Measurements from ENCODE around the gene ABI2.

Gene ABI2

DNA sequence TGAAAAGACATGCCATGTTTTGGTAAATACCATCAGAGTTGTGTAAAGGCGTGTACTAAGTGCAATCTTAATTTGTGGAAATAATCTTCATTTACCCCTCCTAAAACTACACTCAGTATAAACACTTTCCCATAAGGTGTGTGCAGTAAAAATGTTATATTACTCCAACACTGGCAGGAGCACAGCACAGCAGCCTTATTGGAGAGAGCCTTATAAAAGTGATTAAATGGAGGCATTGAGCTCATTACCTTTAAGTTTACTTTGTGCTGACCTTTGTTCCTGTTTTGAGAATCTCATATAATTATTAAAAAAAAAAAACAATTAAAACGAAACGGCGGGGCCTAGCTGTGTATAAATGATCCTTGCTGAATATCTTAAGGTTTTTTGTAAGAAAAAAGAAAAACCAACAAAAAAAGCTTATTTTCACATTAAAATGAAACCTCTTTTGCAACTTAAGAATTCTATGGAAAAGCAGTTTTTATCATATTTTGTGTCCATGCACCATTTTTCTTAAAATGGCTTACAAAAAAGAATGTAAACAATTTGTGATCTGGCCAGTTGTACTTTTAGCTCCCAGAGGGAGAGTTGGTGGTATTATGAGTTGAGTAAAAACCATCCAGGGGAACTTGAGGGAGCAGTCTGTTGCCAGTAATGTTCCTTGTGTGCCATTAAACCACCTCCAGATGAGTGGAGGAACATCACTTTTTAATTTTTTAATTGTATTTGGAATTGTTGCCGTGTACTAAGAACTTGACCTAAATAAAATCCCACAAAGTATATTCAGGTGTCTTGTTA is 103.4 kb downstream of the ABI2 start:
- DNase-seq: peak; percentile 27

GRCh38 chr2:203432811-203433210 is 104.6 kb downstream of the ABI2 start:
- DNase-seq: no peak

DNA sequence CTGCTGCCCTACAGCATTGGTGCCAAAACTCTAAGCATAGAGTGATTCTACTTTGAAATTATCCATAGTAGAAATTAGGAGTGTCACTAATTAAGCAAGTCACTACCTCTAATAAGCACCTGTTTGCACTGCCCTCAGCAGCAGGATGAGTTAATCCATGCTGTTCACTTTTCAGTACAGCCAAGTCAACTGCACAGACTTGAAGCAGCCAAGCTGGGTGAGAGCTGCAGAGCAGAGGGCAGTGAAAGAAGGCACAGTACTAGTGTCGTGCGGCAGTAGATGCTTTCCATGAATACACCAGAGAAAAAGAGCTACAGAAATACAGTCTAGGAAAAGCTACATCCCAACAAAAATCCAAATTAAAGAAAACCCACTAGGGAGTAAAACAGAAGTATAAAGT is 108.3 kb downstream of the ABI2 start:
- no peak for DNase-seq

DNA sequence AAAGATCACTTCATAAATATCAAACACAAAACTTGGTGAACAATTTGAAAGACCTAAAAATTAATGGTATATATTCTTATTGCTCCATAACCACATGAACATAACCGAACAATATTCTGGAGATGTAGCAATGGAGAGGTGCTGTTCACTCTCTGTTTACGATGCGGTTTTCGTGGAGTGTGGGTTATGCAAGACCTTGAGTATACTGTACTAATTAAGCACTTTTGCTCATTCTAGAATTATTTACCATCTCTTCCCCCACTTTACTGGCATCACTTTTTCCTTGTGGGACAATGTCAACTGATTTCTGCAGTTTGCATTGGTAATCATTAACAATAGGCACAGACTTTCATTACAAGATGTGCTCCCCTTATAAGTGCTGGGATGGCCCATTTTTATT is 109.3 kb downstream of the ABI2 start:
- no peak for DNase-seq

DNA sequence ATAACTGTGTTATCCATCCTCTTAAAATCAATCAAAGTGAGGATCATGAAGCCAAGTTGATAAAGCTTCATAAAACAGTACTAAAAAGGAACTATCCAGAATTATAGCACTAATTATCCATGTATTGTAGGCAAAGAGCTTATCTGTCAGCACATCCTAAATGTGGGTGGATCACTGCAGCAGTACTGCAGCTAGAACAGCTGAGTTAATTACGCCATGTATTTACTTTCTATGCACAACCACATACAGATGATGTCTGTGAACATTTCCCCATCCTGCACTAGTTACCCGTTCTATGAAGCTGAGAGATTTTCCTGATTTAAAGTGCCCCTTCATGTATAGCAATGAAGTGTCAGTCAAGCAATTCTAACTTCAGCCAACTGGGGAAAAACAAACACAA is 110.3 kb downstream of the ABI2 start:
- no peak for DNase-seq

DNA sequence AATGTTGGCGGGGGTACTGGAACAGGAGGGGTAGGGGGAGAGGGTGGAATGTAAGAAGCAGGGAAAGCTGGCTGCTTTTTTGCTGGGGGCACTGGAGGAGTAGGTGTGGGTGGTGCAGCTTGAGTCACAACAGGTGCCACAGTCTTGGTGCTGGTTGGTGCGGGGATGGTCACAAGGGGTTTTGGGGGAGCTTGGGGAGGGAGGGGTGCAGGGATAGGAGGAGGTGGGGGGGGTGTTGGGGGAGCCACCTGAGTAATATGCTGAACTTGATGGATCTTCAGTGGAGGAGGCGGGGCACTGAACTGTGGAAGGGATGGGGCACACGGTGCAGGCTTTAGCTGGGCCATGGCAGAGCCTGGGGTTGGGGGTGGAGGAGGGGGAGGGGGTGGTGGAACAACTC is 112.5 kb downstream of the ABI2 start:
- no peak for DNase-seq

- no peak for DNase-seq
Measured at GRCh38 chr2:203441463-203441862, 113.3 kb downstream of the ABI2 start.

DNA sequence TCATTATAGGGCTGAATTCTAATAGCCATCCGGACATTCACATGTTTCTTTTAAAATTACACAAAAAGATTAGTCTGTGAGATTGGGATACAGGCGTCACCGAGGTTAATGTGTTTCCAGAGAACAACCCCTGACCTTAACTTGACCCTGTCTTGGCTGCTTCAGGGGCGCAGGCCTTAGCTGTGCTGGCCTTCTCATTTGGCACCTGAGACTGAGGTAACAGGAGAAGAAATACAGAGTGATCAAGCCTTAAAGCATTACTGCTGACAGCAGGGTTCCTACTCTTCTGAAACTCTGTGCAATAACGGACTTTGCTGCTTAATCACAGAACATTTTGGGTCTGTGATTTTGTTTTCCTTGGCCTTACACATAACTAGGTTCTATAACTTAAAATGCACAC is 114.3 kb downstream of the ABI2 start:
- no peak for DNase-seq

GRCh38 chr2:203444738-203445137 is 116.5 kb downstream of the ABI2 start:
- DNase-seq: no peak

DNA sequence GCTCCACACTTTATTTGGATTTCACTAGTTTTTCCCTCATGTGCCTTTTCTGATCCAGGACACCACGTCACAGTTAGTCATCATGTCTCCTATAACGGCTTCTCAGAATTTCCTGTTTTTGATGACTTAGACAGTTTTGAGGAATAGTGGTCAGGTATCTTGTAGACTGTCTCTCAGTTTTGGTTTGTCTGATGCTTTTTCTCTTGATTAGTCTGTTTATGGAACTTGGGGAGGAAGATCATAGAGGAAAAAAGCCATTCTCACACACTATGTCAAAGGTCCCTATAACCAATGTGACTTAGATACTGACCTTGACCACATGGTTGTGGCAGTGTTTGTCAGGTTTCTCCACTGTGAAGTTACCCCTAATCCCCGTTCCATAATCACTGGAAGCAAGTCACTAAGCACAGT is 117.9 kb downstream of the ABI2 start:
- peak; percentile 27 for DNase-seq

DNA sequence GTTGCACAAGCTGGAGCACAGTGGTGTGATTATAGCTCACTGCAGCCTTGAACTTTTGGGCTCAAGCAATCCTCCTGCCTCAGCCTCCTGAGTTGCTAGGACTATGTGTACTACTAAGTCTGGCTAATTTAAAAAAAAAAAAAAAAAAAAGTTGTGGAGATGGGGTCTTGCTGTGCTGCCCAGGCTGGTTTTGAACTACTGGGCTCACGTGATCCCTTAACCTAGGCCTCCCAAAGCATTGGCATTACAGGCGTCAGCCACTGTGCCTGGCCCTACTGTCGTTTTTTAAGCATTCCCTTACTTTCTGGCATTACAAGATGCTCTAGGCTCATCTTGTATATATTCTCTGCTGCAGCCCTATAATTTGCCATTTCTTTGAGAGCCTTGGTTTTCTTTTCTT is 118.6 kb downstream of the ABI2 start:
- DNase-seq: no peak

DNA sequence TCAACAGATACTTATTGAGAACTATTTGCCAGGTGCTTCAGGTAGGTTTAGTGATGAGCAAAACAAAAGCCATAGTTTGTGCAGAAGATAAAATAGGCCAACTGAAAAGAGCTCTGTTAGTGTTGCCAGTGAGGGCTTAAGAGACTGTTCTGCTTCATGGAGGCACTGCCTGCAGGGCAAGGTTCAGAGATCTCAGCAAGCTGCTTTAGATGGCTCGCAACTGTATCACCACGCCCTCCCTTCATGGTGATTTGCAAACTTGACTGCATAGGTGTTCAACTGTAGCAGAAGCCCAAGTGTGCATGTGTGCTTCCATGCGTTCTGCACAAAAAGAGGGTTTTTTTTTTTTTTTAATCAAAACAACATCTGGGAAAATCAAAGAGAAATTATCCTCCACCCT is 122.4 kb downstream of the ABI2 start:
- DNase-seq: no peak

DNA sequence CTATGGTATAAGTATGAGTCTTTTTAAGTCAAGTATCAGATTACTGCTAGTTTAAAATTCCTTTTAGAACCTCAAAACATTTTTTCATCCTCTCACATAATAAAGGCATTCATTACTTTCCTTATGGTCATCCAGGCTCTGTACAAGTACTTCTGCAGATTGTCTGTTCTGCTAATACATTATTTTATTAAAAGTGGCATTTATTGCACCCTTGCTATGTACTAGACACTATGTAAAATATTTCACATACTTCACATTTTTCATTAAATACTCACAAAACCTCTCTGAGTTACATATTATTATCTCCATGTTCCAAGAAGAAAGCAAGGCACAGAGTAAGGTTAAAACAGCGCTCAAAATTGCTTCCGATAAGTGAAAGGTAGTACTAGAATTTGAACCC is 122.8 kb downstream of the ABI2 start:
- DNase-seq: peak; percentile 68

DNA sequence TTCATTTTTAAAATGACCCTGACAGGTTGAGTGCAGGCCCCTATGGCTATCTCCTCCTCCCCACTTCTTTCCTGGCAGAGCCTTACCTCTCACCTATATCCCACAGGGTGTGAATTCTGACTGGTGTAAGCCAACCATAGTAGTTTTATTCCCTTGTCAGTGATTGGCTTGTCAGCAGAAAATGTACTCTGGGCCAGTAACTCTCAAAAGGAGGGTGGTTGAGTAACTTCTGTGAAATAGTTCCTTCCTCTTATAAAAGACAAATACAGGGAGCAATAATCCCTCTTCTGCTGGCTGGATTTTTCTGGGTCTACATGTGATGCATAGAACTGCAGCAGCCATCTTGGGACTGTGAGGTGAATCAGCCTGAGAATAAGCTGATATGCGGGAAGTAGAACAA is 123.5 kb downstream of the ABI2 start:
- peak; percentile 28 for DNase-seq

- DNase-seq: peak; percentile 56
Measured at GRCh38 chr2:203453858-203454451, 125.8 kb downstream of the ABI2 start.

DNA sequence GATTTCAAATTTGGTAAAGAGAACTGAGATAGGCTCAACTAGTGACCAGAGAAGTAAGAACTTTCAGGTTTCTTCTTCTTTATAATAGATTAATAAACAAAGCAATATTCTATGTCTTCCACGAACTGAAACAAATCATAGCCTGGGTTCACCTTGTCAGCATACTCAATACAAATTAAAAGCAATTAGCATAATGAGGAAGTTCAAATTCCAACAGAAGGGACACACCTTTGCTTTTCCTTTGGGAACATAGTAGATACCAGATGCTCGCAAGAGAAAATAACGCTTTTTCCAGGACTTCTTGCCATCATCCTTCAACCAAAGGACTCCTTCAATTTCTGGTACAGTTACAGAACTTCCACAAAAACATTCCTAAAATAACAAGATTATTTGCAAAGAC is 127.0 kb downstream of the ABI2 start:
- no peak for DNase-seq

GRCh38 chr2:203461746-203462145 is 133.6 kb downstream of the ABI2 start:
- DNase-seq: peak; percentile 33

- no peak for DNase-seq
Measured at GRCh38 chr2:203462308-203462707, 134.1 kb downstream of the ABI2 start.

DNA sequence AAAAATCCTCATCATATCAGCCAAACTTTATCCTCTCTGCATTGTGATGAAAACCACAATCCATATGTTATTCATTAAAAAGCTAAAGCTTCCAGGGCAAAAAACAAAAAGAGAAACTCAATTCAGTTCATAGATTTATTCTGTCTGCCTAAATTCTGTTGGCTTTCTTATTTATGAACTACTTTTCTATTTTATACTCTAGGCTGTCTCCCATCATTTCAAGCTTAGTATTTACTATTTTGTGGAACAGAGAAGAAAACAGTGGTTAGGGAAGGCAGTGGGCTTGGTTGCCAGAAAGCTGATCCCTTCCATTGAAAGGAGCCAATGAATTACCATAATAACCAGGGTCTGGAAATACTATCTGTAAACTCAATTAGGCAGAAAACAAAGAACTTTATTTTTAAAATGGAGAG is 135.1 kb downstream of the ABI2 start:
- DNase-seq: peak; percentile 70

DNA sequence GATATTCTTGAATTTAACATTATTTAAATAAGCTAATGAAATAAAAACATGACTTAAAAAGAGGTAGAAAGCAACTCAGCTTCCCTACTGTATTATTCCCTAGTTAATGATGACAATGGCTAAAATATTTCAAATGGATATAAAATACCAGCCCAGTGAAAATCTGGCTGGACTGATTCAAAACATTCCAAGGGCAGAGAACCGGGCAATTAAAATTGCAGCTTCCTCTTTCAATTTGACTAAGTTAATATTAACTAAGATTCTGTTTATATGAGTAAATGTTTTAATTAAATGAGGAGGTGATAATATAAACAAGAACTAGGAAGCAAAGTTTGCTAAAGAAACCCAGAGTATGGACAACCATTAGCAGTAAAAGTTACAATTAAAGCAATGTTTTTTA is 141.4 kb downstream of the ABI2 start:
- DNase-seq: no peak

- DNase-seq: no peak
Measured at GRCh38 chr2:203470371-203470770, 142.2 kb downstream of the ABI2 start.

- no peak for DNase-seq
Measured at GRCh38 chr2:203471323-203471722, 143.1 kb downstream of the ABI2 start.

- no peak for DNase-seq
Measured at GRCh38 chr2:203476881-203477280, 148.7 kb downstream of the ABI2 start.

- DNase-seq: no peak
Measured at GRCh38 chr2:203480623-203481022, 152.4 kb downstream of the ABI2 start.
